Fibroblast of lung (primary cell): ENCODE results near the gene DLGAP1. TPM values are rescaled to one million over a fixed set of nuclear protein-coding genes. Genes with fewer than 3 reads are reported as not detected.

Experiments used
- DNase-seq, 2 donors: peaks; one replicate each; pipeline versions ENCODE4 v3.0.0 to v3.0.0-alpha.2; 2010; ENCODE audit warnings: low read depth in 2 of 2
- H2AFZ ChIP-seq: 2 replicates; pipeline ENCODE4 v1.5.1; 2012; ENCODE audit warnings: low read length, control low read depth, inconsistent platforms
- H3K27ac ChIP-seq: 2 replicates; pipeline ENCODE4 v1.5.1; 2011; ENCODE audit warnings: low read length, control low read depth; ENCODE audit not compliant: insufficient read depth
- H3K27me3 ChIP-seq: 2 replicates; pipeline ENCODE4 v1.5.1; 2011; ENCODE audit warnings: mild to moderate bottlenecking, low read length; ENCODE audit not compliant: control insufficient read depth, insufficient read depth
- H3K36me3 ChIP-seq: 2 replicates; pipeline ENCODE4 v1.5.1; 2011; ENCODE audit warnings: low read length; ENCODE audit not compliant: control insufficient read depth, insufficient read depth
- H3K4me1 ChIP-seq: 2 replicates; pipeline ENCODE4 v1.5.1; 2011; ENCODE audit warnings: low read length; ENCODE audit not compliant: control insufficient read depth, insufficient read depth; ENCODE audit errors: extremely low read depth
- H3K4me2 ChIP-seq: 2 replicates; pipeline ENCODE4 v1.5.1; 2011; ENCODE audit warnings: low read length, control low read depth; ENCODE audit not compliant: insufficient read depth; ENCODE audit errors: extremely low read depth
- H3K4me3 ChIP-seq, 4 experiments: fragments of 200-600 bp in 1 of 4; sonication (generic) in 1 of 4; replicated peaks in 1 of 4; 2 replicates each; pipeline ENCODE4 v1.5.1; 2011 to 2016; ENCODE audit warnings: low read length in 4 of 4, low read depth in 3 of 4, mild to moderate bottlenecking in 3 of 4, control low read depth in 2 of 4, inconsistent platforms in 1 of 4, mixed read lengths in 1 of 4; ENCODE audit not compliant: insufficient read depth in 1 of 4; ENCODE audit errors: control extremely low read depth in 1 of 4
- H3K79me2 ChIP-seq: 2 replicates; pipeline ENCODE4 v1.5.1; 2012; ENCODE audit warnings: mild to moderate bottlenecking, low read length, inconsistent platforms; ENCODE audit not compliant: control insufficient read depth, insufficient read depth
- H3K9ac ChIP-seq: 2 replicates; pipeline ENCODE4 v1.5.1; 2011; ENCODE audit warnings: mild to moderate bottlenecking, low read length, control low read depth; ENCODE audit not compliant: insufficient read depth
- H3K9me3 ChIP-seq: 2 replicates; pipeline ENCODE4 v1.5.1; 2012; ENCODE audit warnings: low read depth, low read length; ENCODE audit not compliant: control insufficient read depth, insufficient read depth
- H4K20me1 ChIP-seq: 2 replicates; pipeline ENCODE4 v1.5.1; 2011; ENCODE audit warnings: low read length; ENCODE audit not compliant: control insufficient read depth, insufficient read depth; ENCODE audit errors: extremely low read depth
- EZH2 ChIP-seq: IDR thresholded peaks from 2 replicates; pipeline ENCODE4 v1.5.1; 2012; ENCODE audit warnings: low read length, control low read depth, mild to moderate bottlenecking; ENCODE audit errors: missing control alignments
- polyA plus RNA-seq, 2 donors: library from polyadenylated mRNA; depleted of rRNA in 1 of 2; stranded (reverse) in 1 of 2; unstranded in 1 of 2; fragments of >200 nt; gene quantifications; 2 replicates each; pipeline ENCODE4 v1.2.1, GENCODE V29; 2011 to 2012; ENCODE audit warnings: missing spikeins in 1 of 2
- total RNA-seq: library from RNA; depleted of rRNA; stranded (reverse); fragments of >200 nt; gene quantifications from 2 replicates; pipeline ENCODE4 v1.2.1, GENCODE V29; 2014
- TF ChIP-seq, protein P1 (sequence below), 2 donors: IDR thresholded peaks in 1 of 2; conservative IDR thresholded peaks in 1 of 2; 1 replicate in 1 of 2; 2 replicates in 1 of 2; pipeline ENCODE4 v1.5.1; 2011 to 2012; ENCODE audit warnings: low read length in 2 of 2, control low read depth in 1 of 2, inconsistent platforms in 1 of 2, low read depth in 1 of 2, mild to moderate bottlenecking in 1 of 2

The DLGAP1 gene
- total and polyA plus RNA-seq, 2 donors (not counting 1 experiment from before 2014, with no cell fraction given) = 0.16 to 0.17 TPM

GRCh38 chr18:3869848-3870247 is 585.3 kb downstream of the DLGAP1 start:
- no peaks in the 10 kb centered on the region for H3K4me1 ChIP-seq
- H3K9ac ChIP-seq = no peak overlapping the region
- no peaks in the 10 kb centered on the region for H4K20me1 ChIP-seq
- no peaks in the 10 kb centered on the region for H3K9me3 ChIP-seq
- H3K4me3 ChIP-seq = no peak overlapping the region
- TF ChIP-seq, protein P1, sequence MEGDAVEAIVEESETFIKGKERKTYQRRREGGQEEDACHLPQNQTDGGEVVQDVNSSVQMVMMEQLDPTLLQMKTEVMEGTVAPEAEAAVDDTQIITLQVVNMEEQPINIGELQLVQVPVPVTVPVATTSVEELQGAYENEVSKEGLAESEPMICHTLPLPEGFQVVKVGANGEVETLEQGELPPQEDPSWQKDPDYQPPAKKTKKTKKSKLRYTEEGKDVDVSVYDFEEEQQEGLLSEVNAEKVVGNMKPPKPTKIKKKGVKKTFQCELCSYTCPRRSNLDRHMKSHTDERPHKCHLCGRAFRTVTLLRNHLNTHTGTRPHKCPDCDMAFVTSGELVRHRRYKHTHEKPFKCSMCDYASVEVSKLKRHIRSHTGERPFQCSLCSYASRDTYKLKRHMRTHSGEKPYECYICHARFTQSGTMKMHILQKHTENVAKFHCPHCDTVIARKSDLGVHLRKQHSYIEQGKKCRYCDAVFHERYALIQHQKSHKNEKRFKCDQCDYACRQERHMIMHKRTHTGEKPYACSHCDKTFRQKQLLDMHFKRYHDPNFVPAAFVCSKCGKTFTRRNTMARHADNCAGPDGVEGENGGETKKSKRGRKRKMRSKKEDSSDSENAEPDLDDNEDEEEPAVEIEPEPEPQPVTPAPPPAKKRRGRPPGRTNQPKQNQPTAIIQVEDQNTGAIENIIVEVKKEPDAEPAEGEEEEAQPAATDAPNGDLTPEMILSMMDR (conservative IDR thresholded peaks at IDR 0.05 in 1 of 2, IDR thresholded peaks at IDR 0.05 in 1 of 2; ENCODE audit: low read depth in 1 of 2, low read length in 2 of 2) = peak; percentile 47 to 51
- no peak for TF ChIP-seq EZH2
- DNase-seq = peak; percentile 50 to 86
- H2AFZ ChIP-seq = no peak overlapping the region
- no peaks in the 10 kb centered on the region for H3K79me2 ChIP-seq
- no peaks in the 10 kb centered on the region for H3K27me3 ChIP-seq
- H3K4me2 ChIP-seq = no peak overlapping the region
- H3K27ac ChIP-seq = no peak overlapping the region
- no peaks in the 10 kb centered on the region for H3K36me3 ChIP-seq

DNA sequence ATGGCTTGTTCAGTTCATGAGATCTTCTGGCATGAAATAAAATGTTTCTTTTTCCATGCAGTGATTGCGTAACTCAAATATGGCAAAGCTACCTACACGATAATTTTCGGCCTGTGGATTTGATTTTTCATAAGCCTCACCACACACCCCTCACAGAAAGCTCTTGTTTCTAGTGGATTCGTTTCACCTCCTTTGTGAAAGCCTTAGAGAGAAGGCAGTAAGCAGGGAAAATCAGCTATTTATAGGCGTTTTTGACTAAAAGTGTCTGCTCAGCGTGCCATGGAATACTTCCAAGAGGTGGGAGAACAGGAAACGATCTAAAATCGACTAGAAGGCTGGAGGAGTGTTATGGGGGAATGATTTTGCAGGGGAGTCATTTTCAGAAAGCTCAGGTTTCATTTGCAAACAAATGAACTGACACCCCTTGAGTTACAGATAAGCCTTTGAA is 587.2 kb downstream of the DLGAP1 start:
- TF ChIP-seq, protein P1 (conservative IDR thresholded peaks at IDR 0.05 in 1 of 2, IDR thresholded peaks at IDR 0.05 in 1 of 2; ENCODE audit: low read depth in 1 of 2, low read length in 2 of 2) = no peak
- no peak for TF ChIP-seq EZH2

DNA sequence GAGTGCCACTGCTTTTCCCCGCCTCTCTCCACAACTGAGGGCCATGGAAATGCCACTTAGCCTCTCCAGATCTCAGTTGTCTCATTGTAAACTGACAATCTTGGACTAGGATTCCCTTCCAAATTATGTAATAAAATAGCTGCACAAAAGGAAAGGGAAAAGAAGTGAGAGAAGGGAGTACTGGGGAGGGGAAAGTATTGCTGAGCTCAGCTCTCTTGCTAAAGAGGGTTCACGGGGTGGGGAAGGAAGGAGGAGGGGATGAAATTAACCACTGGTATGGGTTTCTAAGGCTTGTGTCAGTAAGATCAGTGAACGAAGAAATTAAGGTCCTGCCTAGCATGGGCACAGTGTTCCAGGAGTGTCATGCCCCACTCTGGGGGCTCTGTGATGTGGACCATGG is 587.9 kb downstream of the DLGAP1 start:
- Histone ChIP-seq H3K4me1 (no peaks in the 10 kb centered on the region), H4K20me1 (no peaks in the 10 kb centered on the region), H3K27ac (no peak overlapping the region), H3K36me3 (no peaks in the 10 kb centered on the region), H3K4me2 (no peak overlapping the region), H3K9me3 (no peaks in the 10 kb centered on the region), H3K27me3 (no peaks in the 10 kb centered on the region), H3K9ac (no peak overlapping the region), H3K79me2 (no peaks in the 10 kb centered on the region), H2AFZ (no peak overlapping the region), H3K4me3 (no peak overlapping the region)
- no peak for DNase-seq
- TF ChIP-seq EZH2 = no peak
- TF ChIP-seq, protein P1 (conservative IDR thresholded peaks at IDR 0.05 in 1 of 2, IDR thresholded peaks at IDR 0.05 in 1 of 2; ENCODE audit: low read depth in 1 of 2, low read length in 2 of 2) = no peak

More for the DNA sequence above, 587.2 kb downstream of the DLGAP1 start:
- H3K36me3 ChIP-seq = no peaks in the 10 kb centered on the region
- H3K4me2 ChIP-seq = no peak overlapping the region
- peak; percentile 17 to 35 for DNase-seq
- no peaks in the 10 kb centered on the region for H3K79me2 ChIP-seq
- no peaks in the 10 kb centered on the region for H3K27me3 ChIP-seq
- no peak overlapping the region for H3K9ac ChIP-seq
- H3K27ac ChIP-seq = no peak overlapping the region
- no peak overlapping the region for H2AFZ ChIP-seq
- no peaks in the 10 kb centered on the region for H3K4me1 ChIP-seq
- H4K20me1 ChIP-seq = no peaks in the 10 kb centered on the region
- H3K9me3 ChIP-seq = no peaks in the 10 kb centered on the region
- H3K4me3 ChIP-seq = no peak overlapping the region
